K562 (cell line): Measurements from ENCODE around the gene CAGE1. TPM values are rescaled to one million over a fixed set of nuclear protein-coding genes. Genes with fewer than 3 reads are reported as not detected.

ENCODE experiments used
- BRF1 ChIP-seq: IDR thresholded peaks from 3 replicates; pipeline ENCODE4 v1.6.1; 2011; ENCODE audit warnings: borderline replicate concordance, mild to moderate bottlenecking; ENCODE audit not compliant: insufficient read length; ENCODE audit errors: extremely low read depth
- CBX3 ChIP-seq, 2 experiments: IDR thresholded peaks; 1 replicate in 1 of 2; 2 replicates in 1 of 2; pipeline ENCODE4 v1.6.1; 2012; ENCODE audit warnings: inconsistent platforms in 2 of 2, low read length in 2 of 2, borderline replicate concordance in 1 of 2, control low read depth in 1 of 2
- KAT7 ChIP-seq: sonication (generic); formaldehyde crosslinking; IDR thresholded peaks from 2 replicates; pipeline ENCODE4 v1.8.0; 2022; ENCODE audit warnings: missing genetic modification reagents, mild to moderate bottlenecking, borderline replicate concordance
- KDM5B ChIP-seq: fragments of 200-600 bp; sonication (generic); IDR thresholded peaks from 2 replicates; pipeline ENCODE4 v1.6.1; 2012; ENCODE audit warnings: low read depth, mild to moderate bottlenecking, moderate library complexity, low read length, control low read depth, inconsistent platforms; ENCODE audit not compliant: insufficient replicate concordance
- MTF1 ChIP-seq: fragments of 250-450 bp; sonication (Bioruptor Pico); IDR thresholded peaks from 2 replicates; pipeline ENCODE4 v1.9.0; 2021; ENCODE audit warnings: moderate library complexity, mild to moderate bottlenecking, inconsistent platforms, borderline replicate concordance
- NUFIP1 ChIP-seq: fragments of 450-650 bp; IDR thresholded peaks from 2 replicates; pipeline ENCODE4 v1.6.1; 2018; ENCODE audit not compliant: partially characterized antibody
- SP2 ChIP-seq: IDR thresholded peaks from 2 replicates; pipeline ENCODE4 v1.6.1; 2011; ENCODE audit warnings: mild to moderate bottlenecking, low read depth, low read length, moderate library complexity; ENCODE audit not compliant: poor library complexity, severe bottlenecking; ENCODE audit errors: extremely low read depth
- ZHX1 ChIP-seq: fragments of 150-350 bp; conservative IDR thresholded peaks from 2 replicates; pipeline ENCODE4 v1.6.1; 2014; ENCODE audit warnings: low read length
- ZKSCAN8 ChIP-seq: fragments of 200-800 bp; sonication (Bioruptor generic); IDR thresholded peaks from 2 replicates; pipeline ENCODE4 v1.6.1; 2016; ENCODE audit warnings: missing genetic modification characterization, missing compliant biosample characterization
- ZZZ3 ChIP-seq: fragments of 450-650 bp; IDR thresholded peaks from 2 replicates; pipeline ENCODE4 v1.6.1; 2016; ENCODE audit warnings: antibody characterized with exemption, mild to moderate bottlenecking, moderate library complexity
- polyA plus RNA-seq, 8 experiments: library from polyadenylated mRNA; depleted of rRNA in 4 of 8; stranded (reverse) in 5 of 8; unstranded in 3 of 8; fragments of >200 nt; fragmentation: Nextera tagmentation in 2 of 8; fragmentation: Illumina TruSeq in 1 of 8; extraction: Ambion mirVana in 2 of 8; extraction: Trizol in 1 of 8; gene quantifications; 2 replicates each; pipeline versions ENCODE4 v1.2.1 to v1.2.3, GENCODE V29; 2011 to 2014; ENCODE audit warnings: inconsistent platforms in 1 of 8, missing spikeins in 1 of 8
- total RNA-seq, 7 experiments: library from RNA; depleted of rRNA in 6 of 7; stranded (reverse); fragments of >200 nt in 6 of 7; fragmentation: Illumina TruSeq in 2 of 7; extraction: Trizol in 2 of 7; gene quantifications; 2 replicates each; pipeline versions ENCODE4 v1.2.1 to v1.2.3, GENCODE V29; 2011 to 2021; ENCODE audit warnings: low replicate concordance in 1 of 7
- TF ChIP-seq, protein P1 (sequence below), 2 experiments: fragments of 450-650 bp; IDR thresholded peaks; 2 replicates each; pipeline ENCODE4 v1.6.1; 2016; ENCODE audit warnings: mild to moderate bottlenecking in 2 of 2, borderline replicate concordance in 1 of 2, low read depth in 1 of 2, moderate library complexity in 1 of 2
- TF ChIP-seq, protein P2 (sequence below): fragments of 450-650 bp; conservative IDR thresholded peaks from 2 replicates; pipeline ENCODE4 v1.6.1; 2016; ENCODE audit warnings: missing genetic modification characterization, low read depth, mild to moderate bottlenecking, control low read depth, missing compliant biosample characterization

The CAGE1 gene
- total and polyA plus RNA-seq, 9 of the 15 experiments (the other 6 are each of a cell fraction or from before 2014, with no cell fraction given), result 0.13 to 0.33 (median 0.18) TPM; not detected in 4

- TF ChIP-seq SP2, result no peak
- TF ChIP-seq NUFIP1, result no peak
- TF ChIP-seq, protein P1, sequence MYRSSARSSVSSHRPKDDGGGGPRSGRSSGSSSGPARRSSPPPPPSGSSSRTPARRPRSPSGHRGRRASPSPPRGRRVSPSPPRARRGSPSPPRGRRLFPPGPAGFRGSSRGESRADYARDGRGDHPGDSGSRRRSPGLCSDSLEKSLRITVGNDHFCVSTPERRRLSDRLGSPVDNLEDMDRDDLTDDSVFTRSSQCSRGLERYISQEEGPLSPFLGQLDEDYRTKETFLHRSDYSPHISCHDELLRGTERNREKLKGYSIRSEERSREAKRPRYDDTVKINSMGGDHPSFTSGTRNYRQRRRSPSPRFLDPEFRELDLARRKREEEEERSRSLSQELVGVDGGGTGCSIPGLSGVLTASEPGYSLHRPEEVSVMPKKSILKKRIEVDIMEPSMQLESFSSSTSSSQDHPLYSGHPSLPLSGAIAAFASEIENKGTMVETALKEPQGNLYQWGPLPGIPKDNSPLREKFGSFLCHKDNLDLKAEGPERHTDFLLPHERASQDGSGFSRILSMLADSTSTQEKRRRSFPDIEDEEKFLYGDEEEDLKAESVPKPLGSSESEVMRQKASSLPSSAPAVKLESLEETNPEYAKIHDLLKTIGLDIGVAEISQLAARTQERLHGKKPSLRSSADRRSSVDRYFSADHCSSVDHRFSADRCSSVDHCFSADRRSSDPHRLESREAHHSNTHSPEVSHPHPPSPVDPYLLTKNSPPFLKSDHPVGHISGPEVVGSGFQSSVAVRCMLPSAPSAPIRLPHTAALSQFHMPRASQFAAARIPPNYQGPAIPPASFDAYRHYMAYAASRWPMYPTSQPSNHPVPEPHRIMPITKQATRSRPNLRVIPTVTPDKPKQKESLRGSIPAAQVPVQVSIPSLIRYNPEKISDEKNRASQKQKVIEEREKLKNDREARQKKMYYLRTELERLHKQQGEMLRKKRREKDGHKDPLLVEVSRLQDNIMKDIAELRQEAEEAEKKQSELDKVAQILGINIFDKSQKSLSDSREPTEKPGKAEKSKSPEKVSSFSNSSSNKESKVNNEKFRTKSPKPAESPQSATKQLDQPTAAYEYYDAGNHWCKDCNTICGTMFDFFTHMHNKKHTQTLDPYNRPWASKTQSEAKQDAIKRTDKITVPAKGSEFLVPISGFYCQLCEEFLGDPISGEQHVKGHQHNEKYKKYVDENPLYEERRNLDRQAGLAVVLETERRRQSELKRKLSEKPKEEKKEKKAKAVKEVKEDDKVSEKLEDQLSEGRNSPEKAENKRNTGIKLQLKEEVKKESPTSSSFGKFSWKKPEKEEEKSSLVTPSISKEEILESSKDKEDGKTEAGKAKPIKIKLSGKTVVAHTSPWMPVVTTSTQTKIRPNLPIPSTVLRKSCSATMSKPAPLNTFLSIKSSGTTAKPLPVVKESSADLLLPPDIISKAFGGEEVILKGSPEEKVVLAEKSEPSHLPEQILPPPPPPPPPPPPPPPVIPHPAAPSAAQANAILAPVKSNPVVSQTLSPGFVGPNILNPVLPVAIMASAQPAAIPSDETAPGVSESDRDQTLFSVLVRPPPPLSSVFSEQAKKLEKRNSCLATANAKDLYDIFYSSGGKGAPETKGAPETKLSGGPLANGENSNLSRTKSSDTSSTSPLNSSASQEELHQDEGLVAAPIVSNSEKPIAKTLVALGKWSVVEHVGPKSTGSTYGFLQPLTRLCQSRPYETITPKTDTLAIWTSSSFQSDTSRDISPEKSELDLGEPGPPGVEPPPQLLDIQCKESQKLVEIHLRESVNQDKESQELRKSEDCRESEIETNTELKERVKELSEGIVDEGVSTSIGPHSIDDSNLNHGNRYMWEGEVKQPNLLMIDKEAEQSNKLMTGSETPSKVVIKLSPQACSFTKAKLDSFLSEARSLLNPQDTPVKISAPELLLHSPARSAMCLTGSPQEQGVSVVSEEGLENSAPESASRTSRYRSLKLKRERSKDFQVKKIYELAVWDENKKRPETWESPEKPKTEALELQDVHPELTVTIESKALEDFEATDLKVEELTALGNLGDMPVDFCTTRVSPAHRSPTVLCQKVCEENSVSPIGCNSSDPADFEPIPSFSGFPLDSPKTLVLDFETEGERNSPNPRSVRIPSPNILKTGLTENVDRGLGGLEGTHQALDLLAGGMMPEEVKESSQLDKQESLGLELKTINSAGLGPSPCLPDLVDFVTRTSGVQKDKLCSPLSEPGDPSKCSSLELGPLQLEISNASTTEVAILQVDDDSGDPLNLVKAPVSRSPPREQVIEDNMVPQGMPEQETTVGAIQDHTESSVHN (IDR thresholded peaks at IDR 0.05; ENCODE audit: borderline replicate concordance in 1 of 2, low read depth in 1 of 2), result no peak
- no peak for TF ChIP-seq ZHX1
- TF ChIP-seq, protein P2, sequence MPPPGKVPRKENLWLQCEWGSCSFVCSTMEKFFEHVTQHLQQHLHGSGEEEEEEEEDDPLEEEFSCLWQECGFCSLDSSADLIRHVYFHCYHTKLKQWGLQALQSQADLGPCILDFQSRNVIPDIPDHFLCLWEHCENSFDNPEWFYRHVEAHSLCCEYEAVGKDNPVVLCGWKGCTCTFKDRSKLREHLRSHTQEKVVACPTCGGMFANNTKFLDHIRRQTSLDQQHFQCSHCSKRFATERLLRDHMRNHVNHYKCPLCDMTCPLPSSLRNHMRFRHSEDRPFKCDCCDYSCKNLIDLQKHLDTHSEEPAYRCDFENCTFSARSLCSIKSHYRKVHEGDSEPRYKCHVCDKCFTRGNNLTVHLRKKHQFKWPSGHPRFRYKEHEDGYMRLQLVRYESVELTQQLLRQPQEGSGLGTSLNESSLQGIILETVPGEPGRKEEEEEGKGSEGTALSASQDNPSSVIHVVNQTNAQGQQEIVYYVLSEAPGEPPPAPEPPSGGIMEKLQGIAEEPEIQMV, result no peak
- TF ChIP-seq KDM5B, result peak; percentile 87
- TF ChIP-seq BRF1, result no peak
- no peak for TF ChIP-seq ZKSCAN8 (CRISPR knock-in tag)
- TF ChIP-seq CBX3 (IDR thresholded peaks at IDR 0.05; ENCODE audit: borderline replicate concordance in 1 of 2, low read length in 2 of 2), result peak in 1 of 2 experiments; percentile 63; a peak in 1 of 3 replicates
- no peak for TF ChIP-seq ZZZ3
- TF ChIP-seq KAT7 (CRISPR knock-in tag), result peak; percentile 90; the same call in 1 of the 2 replicates
- TF ChIP-seq MTF1, result no peak
Measured at GRCh38 chr6:7312616-7313504, 76.7 kb downstream of the CAGE1 start, which contains the start of gene SSR1 (continued).
